Measurements from ENCODE around the gene KCNJ10.

DNA sequence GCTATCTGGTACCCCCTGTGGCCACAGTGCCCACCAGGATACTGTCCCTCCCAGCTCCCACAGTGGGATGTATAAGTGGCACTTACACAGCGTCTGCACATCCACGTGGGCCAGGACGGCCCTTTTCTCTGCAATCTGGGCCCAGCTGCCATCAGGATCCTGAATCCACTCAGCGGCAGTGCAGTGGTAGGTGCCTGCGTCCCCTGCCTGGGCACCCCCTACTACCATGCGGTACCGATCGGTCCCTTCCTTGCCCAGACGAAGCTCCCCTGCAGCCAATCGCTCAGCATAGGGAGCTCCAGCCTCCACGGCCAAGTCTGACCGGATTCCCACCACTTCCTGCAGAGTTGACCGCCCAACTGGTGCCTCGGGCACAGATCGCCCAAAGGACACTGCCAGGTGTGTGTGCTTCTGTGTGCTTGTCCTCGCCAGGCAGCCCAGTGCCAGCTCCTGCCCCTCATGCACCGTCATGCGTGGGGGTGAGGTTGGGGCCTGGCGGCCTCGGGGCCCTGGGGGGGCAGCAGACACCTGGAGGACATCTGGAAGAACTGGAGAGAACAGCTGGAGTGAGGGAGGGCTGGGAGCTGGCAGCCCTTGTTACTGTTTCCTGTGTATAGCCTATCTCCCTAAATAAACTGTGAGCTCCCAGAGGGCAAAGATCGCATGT, 23.8 kb upstream of the KCNJ10 start:
- TF ChIP-seq, protein P1, sequence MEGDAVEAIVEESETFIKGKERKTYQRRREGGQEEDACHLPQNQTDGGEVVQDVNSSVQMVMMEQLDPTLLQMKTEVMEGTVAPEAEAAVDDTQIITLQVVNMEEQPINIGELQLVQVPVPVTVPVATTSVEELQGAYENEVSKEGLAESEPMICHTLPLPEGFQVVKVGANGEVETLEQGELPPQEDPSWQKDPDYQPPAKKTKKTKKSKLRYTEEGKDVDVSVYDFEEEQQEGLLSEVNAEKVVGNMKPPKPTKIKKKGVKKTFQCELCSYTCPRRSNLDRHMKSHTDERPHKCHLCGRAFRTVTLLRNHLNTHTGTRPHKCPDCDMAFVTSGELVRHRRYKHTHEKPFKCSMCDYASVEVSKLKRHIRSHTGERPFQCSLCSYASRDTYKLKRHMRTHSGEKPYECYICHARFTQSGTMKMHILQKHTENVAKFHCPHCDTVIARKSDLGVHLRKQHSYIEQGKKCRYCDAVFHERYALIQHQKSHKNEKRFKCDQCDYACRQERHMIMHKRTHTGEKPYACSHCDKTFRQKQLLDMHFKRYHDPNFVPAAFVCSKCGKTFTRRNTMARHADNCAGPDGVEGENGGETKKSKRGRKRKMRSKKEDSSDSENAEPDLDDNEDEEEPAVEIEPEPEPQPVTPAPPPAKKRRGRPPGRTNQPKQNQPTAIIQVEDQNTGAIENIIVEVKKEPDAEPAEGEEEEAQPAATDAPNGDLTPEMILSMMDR (conservative IDR thresholded peaks at IDR 0.05; ENCODE audit: low read length): no peak
- no peak for TF ChIP-seq EZH2phosphoT487 (IDR thresholded peaks at IDR 0.05; ENCODE audit: borderline replicate concordance, low read depth, low read length)
